Measurements from ENCODE around the gene ZNF276. TPM values are rescaled to one million over a fixed set of nuclear protein-coding genes. Genes with fewer than 3 reads are reported as not detected.

ZNF276 gene
- total and polyA plus RNA-seq, 9 donors = 7.1 to 39.9 (median 25.5) TPM

GRCh38 chr16:89759746-89760340, 38.5 kb downstream of the ZNF276 start:
- Histone ChIP-seq H3K36me3 (no peaks in the 10 kb centered on the region), H3K9me3 (no peaks in the 10 kb centered on the region), H3K27me3 (no peaks in the 10 kb centered on the region), H3K27ac (no peak overlapping the region), H3K4me1 (ENCODE audit: insufficient read depth) (no peaks in the 10 kb centered on the region), H3K4me3 (no peak overlapping the region)
- 77 to 82% (median 82%) methylated on average over 26 of the region's 26 CpGs for WGBS, 3 donors
- intact Hi-C loops (cut with DNase I) = no loop called here
- no peak for TF ChIP-seq POLR2A (IDR thresholded peaks at IDR 0.05)
- no peak for TF ChIP-seq EP300 (IDR thresholded peaks at IDR 0.05)
- TF ChIP-seq, protein P1, sequence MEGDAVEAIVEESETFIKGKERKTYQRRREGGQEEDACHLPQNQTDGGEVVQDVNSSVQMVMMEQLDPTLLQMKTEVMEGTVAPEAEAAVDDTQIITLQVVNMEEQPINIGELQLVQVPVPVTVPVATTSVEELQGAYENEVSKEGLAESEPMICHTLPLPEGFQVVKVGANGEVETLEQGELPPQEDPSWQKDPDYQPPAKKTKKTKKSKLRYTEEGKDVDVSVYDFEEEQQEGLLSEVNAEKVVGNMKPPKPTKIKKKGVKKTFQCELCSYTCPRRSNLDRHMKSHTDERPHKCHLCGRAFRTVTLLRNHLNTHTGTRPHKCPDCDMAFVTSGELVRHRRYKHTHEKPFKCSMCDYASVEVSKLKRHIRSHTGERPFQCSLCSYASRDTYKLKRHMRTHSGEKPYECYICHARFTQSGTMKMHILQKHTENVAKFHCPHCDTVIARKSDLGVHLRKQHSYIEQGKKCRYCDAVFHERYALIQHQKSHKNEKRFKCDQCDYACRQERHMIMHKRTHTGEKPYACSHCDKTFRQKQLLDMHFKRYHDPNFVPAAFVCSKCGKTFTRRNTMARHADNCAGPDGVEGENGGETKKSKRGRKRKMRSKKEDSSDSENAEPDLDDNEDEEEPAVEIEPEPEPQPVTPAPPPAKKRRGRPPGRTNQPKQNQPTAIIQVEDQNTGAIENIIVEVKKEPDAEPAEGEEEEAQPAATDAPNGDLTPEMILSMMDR (IDR thresholded peaks at IDR 0.05) = no peak
- no peak for DNase-seq

DNA sequence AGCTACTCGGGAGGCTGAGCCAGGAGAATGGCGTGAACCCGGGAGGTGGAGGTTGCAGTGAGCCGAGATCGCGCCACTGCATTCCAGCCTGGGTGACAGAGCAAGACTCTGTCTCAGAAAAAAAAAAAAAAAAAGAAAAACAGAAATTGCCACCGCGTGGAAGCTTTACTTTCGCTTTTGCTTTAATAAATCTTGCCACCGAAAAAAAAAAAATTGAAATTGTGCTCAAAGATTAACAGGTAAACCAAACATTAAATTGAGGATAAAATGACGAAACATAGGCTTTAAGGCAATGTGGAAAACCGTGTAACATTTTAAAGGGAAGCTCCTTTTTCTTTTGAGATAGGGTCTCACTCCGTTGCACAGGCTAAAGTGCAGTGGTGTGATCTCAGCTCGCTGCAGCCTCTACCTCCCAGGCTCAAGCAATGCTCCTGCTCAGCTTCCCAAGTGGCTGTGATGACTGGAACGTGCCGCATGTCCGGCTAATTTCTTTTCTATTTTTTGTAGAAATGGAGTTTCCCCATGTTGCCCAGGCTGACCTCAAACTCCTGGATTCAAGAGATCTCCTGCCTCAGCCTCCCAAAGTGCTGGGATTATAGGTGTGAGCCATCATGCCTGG, 40.1 kb downstream of the ZNF276 start:
- TF ChIP-seq EP300 (IDR thresholded peaks at IDR 0.05) = no peak
- no peak for TF ChIP-seq POLR2A (IDR thresholded peaks at IDR 0.05)
- TF ChIP-seq, protein P1 (IDR thresholded peaks at IDR 0.05) = no peak
- Histone ChIP-seq H3K27ac (no peak overlapping the region), H3K36me3 (no peaks in the 10 kb centered on the region), H3K4me1 (ENCODE audit: insufficient read depth) (no peaks in the 10 kb centered on the region), H3K9me3 (no peaks in the 10 kb centered on the region), H3K27me3 (no peaks in the 10 kb centered on the region), H3K4me3 (no peak overlapping the region)
- no peak for DNase-seq
- 65 to 88% (median 78%) methylated on average over 17 of the region's 17 CpGs for WGBS, 3 donors
- intact Hi-C loops (cut with DNase I) = no loop called here

GRCh38 chr16:89764711-89765201, 43.4 kb downstream of the ZNF276 start:
- no peak for DNase-seq
- Histone ChIP-seq H3K36me3 (no peaks in the 10 kb centered on the region), H3K9me3 (no peaks in the 10 kb centered on the region), H3K27ac (no peak overlapping the region), H3K4me1 (ENCODE audit: insufficient read depth) (no peaks in the 10 kb centered on the region), H3K4me3 (no peak overlapping the region), H3K27me3 (no peaks in the 10 kb centered on the region)
- WGBS, 3 donors = 85 to 89% (median 86%) methylated on average over 18 of the region's 18 CpGs
- TF ChIP-seq POLR2A (IDR thresholded peaks at IDR 0.05) (no peak), EP300 (IDR thresholded peaks at IDR 0.05) (no peak)
- TF ChIP-seq, protein P1 (IDR thresholded peaks at IDR 0.05) = no peak
- intact Hi-C loops (cut with DNase I) = no loop called here

DNA sequence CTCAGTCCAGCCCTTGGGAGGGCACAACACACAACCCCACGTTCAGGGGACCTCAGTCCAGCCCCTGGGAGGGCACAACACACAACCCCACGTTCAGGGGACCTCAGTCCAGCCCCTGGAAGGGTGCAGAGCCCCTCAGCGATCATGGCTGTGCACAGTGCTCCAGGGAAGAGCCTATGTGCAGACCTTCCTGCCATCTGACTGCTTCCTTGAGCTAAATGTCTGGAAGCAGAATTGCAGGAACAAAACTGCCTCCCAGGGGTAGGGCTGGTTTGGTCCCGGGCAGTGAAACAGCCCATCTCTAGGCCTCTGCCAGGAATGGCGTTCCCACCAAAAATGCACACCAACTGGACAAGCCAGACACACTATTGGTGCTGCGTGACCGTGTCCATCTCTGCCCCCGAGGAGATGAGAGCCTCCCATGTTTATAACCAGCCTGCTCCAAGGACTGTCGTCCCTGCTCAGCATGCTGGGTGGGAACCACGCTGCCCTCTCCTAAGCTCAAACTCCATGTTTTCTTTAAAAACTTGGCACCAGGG, 44.0 kb downstream of the ZNF276 start:
- no peaks in the 10 kb centered on the region for H3K4me1 ChIP-seq (ENCODE audit: insufficient read depth)
- H3K27ac ChIP-seq = no peak overlapping the region
- no peak overlapping the region for H3K4me3 ChIP-seq
- 76 to 90% (median 77%) methylated on average over 10 of the region's 10 CpGs for WGBS, 3 donors
- DNase-seq = no peak
- H3K36me3 ChIP-seq = no peaks in the 10 kb centered on the region
- no peaks in the 10 kb centered on the region for H3K9me3 ChIP-seq
- no peak for TF ChIP-seq EP300 (IDR thresholded peaks at IDR 0.05)
- TF ChIP-seq POLR2A (IDR thresholded peaks at IDR 0.05) = no peak
- TF ChIP-seq, protein P1 (IDR thresholded peaks at IDR 0.05) = no peak
- H3K27me3 ChIP-seq = no peaks in the 10 kb centered on the region
- intact Hi-C loops (cut with DNase I) = no loop called here

Measured in ovary (tissue), 9 donors.